ENCODE data around the gene TREH.

Gene TREH

GRCh38 chr11:118625976-118626375 lies 53.5 kb downstream of the TREH start:
- no peak for DNase-seq (ENCODE audit: low read depth in 2 of 2)
- no peak overlapping the region for H3K4me3 ChIP-seq (replicated peaks in 1 of 2; ENCODE audit: low read depth in 2 of 2, low read length in 2 of 2)
- TF ChIP-seq, protein P1, sequence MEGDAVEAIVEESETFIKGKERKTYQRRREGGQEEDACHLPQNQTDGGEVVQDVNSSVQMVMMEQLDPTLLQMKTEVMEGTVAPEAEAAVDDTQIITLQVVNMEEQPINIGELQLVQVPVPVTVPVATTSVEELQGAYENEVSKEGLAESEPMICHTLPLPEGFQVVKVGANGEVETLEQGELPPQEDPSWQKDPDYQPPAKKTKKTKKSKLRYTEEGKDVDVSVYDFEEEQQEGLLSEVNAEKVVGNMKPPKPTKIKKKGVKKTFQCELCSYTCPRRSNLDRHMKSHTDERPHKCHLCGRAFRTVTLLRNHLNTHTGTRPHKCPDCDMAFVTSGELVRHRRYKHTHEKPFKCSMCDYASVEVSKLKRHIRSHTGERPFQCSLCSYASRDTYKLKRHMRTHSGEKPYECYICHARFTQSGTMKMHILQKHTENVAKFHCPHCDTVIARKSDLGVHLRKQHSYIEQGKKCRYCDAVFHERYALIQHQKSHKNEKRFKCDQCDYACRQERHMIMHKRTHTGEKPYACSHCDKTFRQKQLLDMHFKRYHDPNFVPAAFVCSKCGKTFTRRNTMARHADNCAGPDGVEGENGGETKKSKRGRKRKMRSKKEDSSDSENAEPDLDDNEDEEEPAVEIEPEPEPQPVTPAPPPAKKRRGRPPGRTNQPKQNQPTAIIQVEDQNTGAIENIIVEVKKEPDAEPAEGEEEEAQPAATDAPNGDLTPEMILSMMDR (IDR thresholded peaks at IDR 0.05; ENCODE audit: low read depth, low read length), result no peak

GRCh38 chr11:118625036-118625690 lies 54.3 kb downstream of the TREH start:
- no peak overlapping the region for H3K4me3 ChIP-seq (replicated peaks in 1 of 2; ENCODE audit: low read depth in 2 of 2, low read length in 2 of 2)
- DNase-seq (ENCODE audit: low read depth in 2 of 2), result no peak
- TF ChIP-seq, protein P1 (IDR thresholded peaks at IDR 0.05; ENCODE audit: low read depth, low read length), result no peak

DNA sequence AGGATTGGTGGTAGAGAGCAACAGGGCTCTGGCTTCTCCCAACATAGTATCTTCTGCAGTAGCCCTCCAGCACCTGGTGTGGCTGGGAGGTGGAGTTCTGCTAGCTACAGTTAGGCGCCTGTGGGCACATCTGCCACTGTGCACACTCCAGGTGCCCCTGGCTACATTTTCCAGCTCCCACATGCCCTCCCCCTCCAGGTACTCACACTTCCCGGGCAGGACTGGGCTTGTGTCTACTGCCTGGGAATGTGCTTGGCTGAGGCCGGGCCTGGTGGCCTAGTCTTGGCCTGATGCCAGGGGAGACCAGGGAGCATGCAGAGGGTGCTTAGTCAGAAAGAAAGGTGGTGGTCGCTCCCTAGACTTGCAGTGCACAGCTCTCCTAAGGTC lies 56.2 kb downstream of the TREH start:
- peak; percentile 53 to 55 for DNase-seq (ENCODE audit: low read depth in 2 of 2)
- H3K4me3 ChIP-seq (replicated peaks in 1 of 2; ENCODE audit: low read depth in 2 of 2, low read length in 2 of 2), result no peak overlapping the region
- TF ChIP-seq, protein P1 (IDR thresholded peaks at IDR 0.05; ENCODE audit: low read depth, low read length), result no peak

GRCh38 chr11:118622376-118623268 lies 56.8 kb downstream of the TREH start:
- peak overlapping the region; percentile 57 to 64 for H3K4me3 ChIP-seq (replicated peaks in 1 of 2; ENCODE audit: low read depth in 2 of 2, low read length in 2 of 2)
- TF ChIP-seq, protein P1 (IDR thresholded peaks at IDR 0.05; ENCODE audit: low read depth, low read length), result no peak
- DNase-seq (ENCODE audit: low read depth in 2 of 2), result peak; percentile 67 to 76

- TF ChIP-seq, protein P1 (IDR thresholded peaks at IDR 0.05; ENCODE audit: low read depth, low read length), result no peak
- peak overlapping the region; percentile 57 to 64 for H3K4me3 ChIP-seq (replicated peaks in 1 of 2; ENCODE audit: low read depth in 2 of 2, low read length in 2 of 2)
- no peak for DNase-seq (ENCODE audit: low read depth in 2 of 2)
Observed at GRCh38 chr11:118621784-118622375, 57.6 kb downstream of the TREH start.

DNA sequence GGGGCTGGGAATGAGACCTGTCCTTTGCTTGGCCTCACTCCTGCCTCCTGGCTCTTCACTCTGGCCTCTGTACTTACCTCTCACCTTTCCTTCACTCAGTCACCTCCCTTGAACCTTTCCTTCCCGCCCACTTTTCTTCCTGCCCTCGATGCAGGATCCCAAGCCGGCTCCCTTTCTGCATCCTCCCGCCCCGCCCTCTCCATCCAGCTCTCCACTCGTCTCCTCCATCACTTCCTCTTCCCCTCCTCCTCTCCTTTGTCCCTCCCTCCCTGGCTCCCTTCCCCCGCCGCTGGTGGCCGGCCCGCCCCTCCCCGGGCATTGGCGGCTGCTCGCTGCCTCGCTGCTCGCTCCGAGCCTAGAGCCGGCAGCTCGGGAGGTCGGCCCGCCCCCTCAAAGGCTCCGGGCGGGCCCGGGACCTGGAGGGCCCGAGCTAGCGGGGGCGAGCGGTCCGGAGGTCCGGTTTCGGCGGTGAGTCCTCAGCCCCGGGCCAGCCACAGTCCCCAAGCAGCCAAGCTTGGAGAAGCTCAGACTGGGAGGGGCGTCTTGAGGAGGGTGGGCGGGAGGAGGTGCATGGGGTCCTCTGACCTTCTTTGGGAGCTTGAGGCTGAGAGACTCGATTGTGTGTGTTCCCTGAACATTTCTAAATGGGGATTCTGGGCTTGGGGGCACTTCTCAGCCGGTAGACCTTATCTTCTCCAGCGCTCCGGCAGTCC lies 58.2 kb downstream of the TREH start:
- peak; percentile 86 to 92 for DNase-seq (ENCODE audit: low read depth in 2 of 2)
- TF ChIP-seq, protein P1 (IDR thresholded peaks at IDR 0.05; ENCODE audit: low read depth, low read length), result no peak
- peak overlapping the region; percentile 57 to 64 for H3K4me3 ChIP-seq (replicated peaks in 1 of 2; ENCODE audit: low read depth in 2 of 2, low read length in 2 of 2)

Data from cardiac fibroblast (primary cell).